Renal cortex interstitium (tissue), 11 donors: ENCODE measurements around the gene LONP1. TPM values are rescaled to one million over a fixed set of nuclear protein-coding genes. Genes with fewer than 3 reads are reported as not detected.
"Not testable (repeated sequence)": the region's sequence is repeated elsewhere in the genome, so short reads cannot be mapped to it uniquely, and the experiment has no call there.

Experiments used
- DNase-seq, 11 donors: peaks; one replicate each; pipeline ENCODE4 v3.0.0-alpha.2; 2013; ENCODE audit warnings: low read depth in 9 of 11, low spot score in 4 of 11; ENCODE audit errors: extremely low read depth in 1 of 11
- polyA plus RNA-seq, 3 donors: library from polyadenylated mRNA; unstranded; fragments of 120-200 nt; gene quantifications; one replicate each; pipeline ENCODE4 v1.2.1, GENCODE V29; 2013; ENCODE audit not compliant: insufficient read length in 3 of 3

The LONP1 gene
- polyA plus RNA-seq, 3 donors = 44.3 to 75.0 (median 68.9) TPM

- DNase-seq = no peak
These were observed 23.5 kb downstream of the LONP1 start for GRCh38 chr19:5696196-5697021.

- DNase-seq = no peak
These were observed 24.2 kb downstream of the LONP1 start for GRCh38 chr19:5695649-5696195.

GRCh38 chr19:5694956-5695648 is 24.8 kb downstream of the LONP1 start:
- DNase-seq = no peak

- no peak for DNase-seq
These were observed 25.6 kb downstream of the LONP1 start for GRCh38 chr19:5694167-5694955.

- DNase-seq = no peak
These were observed 26.5 kb downstream of the LONP1 start for GRCh38 chr19:5693195-5694166.

GRCh38 chr19:5692723-5693194 is 27.2 kb downstream of the LONP1 start:
- DNase-seq = no peak

GRCh38 chr19:5691822-5692722 is 27.9 kb downstream of the LONP1 start:
- DNase-seq = no peak

- no peak for DNase-seq
These were observed 28.8 kb downstream of the LONP1 start for GRCh38 chr19:5690955-5691821.

GRCh38 chr19:5690125-5690954 is 29.6 kb downstream of the LONP1 start, which contains the start of gene RPL36:
Gene RPL36 (plus strand): TSS chr19:5690295. CDS start chr19:5690508, 213 bp downstream.
- peak; percentile 91 to 98 (median 96) for DNase-seq

GRCh38 chr19:5688262-5688881 is 31.6 kb downstream of the LONP1 start:
- DNase-seq = not testable (repeated sequence)

GRCh38 chr19:5687360-5688198 is 32.4 kb downstream of the LONP1 start:
- no peak for DNase-seq

GRCh38 chr19:5686647-5687359 is 33.1 kb downstream of the LONP1 start:
- peak; percentile 66 to 90 (median 85) for DNase-seq

GRCh38 chr19:5686326-5686646 is 33.7 kb downstream of the LONP1 start:
- DNase-seq = no peak
